ENCODE data around the gene MOCS3. TPM values are rescaled to one million over a fixed set of nuclear protein-coding genes. Genes with fewer than 3 reads are reported as not detected.

Gene MOCS3
- total RNA-seq, 1 experiment from 2014 or later = 13.2 TPM

DNA sequence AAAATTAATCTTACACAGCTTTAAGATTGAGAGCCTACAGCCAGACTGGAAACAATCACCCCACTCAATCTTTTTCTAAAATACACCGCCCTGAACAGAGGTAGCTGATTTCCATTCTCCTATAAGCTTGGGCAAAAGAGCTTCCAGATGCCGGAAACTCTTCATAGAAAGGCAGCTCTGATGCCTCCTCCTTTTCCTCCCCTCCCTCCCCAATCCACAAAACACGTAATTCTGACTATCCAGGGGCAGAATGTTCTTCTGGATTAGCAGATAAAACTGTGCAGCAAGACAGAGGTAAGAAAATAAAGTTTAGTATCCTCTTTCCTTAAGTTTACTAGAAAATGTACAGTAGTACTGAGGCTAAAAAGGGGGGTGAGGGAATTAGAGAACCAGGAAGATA is 43.2 kb upstream of the MOCS3 start:
- H3K27me3 Mint-ChIP-seq (ENCODE audit: insufficient read depth, unreplicated experiment) = no peaks in the 10 kb centered on the region
- peaks cover 80% of the 10 kb centered on the region for H3K4me1 Mint-ChIP-seq (ENCODE audit: low read depth, unreplicated experiment)
- no peak overlapping the region for H3K27ac Mint-ChIP-seq (ENCODE audit: unreplicated experiment)
- TF ChIP-seq, protein P1, sequence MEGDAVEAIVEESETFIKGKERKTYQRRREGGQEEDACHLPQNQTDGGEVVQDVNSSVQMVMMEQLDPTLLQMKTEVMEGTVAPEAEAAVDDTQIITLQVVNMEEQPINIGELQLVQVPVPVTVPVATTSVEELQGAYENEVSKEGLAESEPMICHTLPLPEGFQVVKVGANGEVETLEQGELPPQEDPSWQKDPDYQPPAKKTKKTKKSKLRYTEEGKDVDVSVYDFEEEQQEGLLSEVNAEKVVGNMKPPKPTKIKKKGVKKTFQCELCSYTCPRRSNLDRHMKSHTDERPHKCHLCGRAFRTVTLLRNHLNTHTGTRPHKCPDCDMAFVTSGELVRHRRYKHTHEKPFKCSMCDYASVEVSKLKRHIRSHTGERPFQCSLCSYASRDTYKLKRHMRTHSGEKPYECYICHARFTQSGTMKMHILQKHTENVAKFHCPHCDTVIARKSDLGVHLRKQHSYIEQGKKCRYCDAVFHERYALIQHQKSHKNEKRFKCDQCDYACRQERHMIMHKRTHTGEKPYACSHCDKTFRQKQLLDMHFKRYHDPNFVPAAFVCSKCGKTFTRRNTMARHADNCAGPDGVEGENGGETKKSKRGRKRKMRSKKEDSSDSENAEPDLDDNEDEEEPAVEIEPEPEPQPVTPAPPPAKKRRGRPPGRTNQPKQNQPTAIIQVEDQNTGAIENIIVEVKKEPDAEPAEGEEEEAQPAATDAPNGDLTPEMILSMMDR (IDR thresholded peaks at IDR 0.05; ENCODE audit: insufficient read depth in 1 of 2, low read depth in 1 of 2, low read length in 1 of 2, severe bottlenecking in 1 of 2, unreplicated experiment in 1 of 2) = no peak
- no peak for DNase-seq
- POLR2A ChIA-PET = interaction anchor here (1.1 to 2.0 kb wide), 3 partner anchors 10 to 43 kb away, joined by 4 to 15 read pairs (median 7); partner anchors contain the start of genes ADNP, DPM1 and MOCS3
- H3K36me3 Mint-ChIP-seq (ENCODE audit: insufficient read depth, unreplicated experiment) = peaks cover 85% of the 10 kb centered on the region
- H3K36me3 ChIP-seq (ENCODE audit: control insufficient read depth, insufficient read depth, low read length) = no peaks in the 10 kb centered on the region; the same call in 1 of the 2 replicates
- intact Hi-C loops (cut with micrococcal nuclease; ENCODE audit: unreplicated experiment) = loop anchor here (10.0 kb wide), 1 partner anchor 401 kb away; the partner anchor contains the start of gene PTPN1
- no peak overlapping the region for H3K4me3 Mint-ChIP-seq (ENCODE audit: unreplicated experiment)
- H3K9me3 ChIP-seq = no peaks in the 10 kb centered on the region
- H3K4me1 ChIP-seq = peaks cover 64% of the 10 kb centered on the region
- CTCF ChIA-PET = interaction anchor here (0.5 to 3.1 kb wide), 3 partner anchors 14 to 16 kb away, joined by 4 to 20 read pairs (median 7); partner anchors contain the start of gene ADNP
- no peaks in the 10 kb centered on the region for H3K27me3 ChIP-seq (replicated peaks; ENCODE audit: control insufficient read depth, insufficient read depth, low read length)
- no TSS peak for BruUV-seq (replicated peaks)
- H3K4me3 ChIP-seq (ENCODE audit: low read depth, low read length) = no peak overlapping the region
- H3K9me3 Mint-ChIP-seq (ENCODE audit: unreplicated experiment) = no peaks in the 10 kb centered on the region

DNA sequence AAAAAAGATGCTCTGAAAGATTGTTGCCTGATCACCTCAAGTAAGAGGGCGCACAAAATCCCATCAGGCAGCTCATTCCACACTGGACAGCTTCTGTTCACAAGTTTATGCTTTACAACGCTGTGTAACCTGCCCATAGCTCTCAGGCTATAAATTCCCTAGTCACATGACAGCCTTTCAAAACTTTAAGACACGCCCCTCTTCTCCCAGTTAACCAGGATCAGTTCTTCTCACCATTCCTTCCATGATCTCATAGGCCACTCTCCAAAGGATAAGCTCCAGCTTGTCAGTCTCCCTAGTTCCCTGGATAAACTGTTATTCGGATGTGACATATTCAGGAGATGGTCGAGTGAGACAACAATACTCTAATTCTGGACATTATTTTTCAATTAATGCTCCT is 42.4 kb upstream of the MOCS3 start:
- TF ChIP-seq, protein P1 (IDR thresholded peaks at IDR 0.05; ENCODE audit: insufficient read depth in 1 of 2, low read depth in 1 of 2, low read length in 1 of 2, severe bottlenecking in 1 of 2, unreplicated experiment in 1 of 2) = no peak
- no TSS peak for BruUV-seq (replicated peaks)

DNA sequence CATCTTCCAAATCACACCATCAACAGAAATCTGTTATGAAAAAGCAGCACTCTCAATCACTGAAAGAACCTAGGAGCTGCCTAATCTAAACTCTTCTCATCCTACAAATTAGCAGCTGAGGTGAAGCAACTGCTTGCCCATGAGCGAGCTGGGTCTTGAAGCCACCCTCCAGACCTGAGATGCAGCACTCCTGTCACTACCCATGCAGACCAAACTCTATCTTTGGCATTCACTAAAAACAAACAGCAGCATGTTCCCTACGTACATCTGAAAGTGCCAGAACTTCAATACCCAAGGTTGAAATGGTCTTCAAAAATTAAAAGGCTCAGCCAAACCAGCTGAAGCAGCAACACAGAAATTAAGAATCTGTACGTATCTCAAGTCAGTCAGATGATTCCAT is 41.7 kb upstream of the MOCS3 start:
- TF ChIP-seq, protein P1 (IDR thresholded peaks at IDR 0.05; ENCODE audit: insufficient read depth in 1 of 2, low read depth in 1 of 2, low read length in 1 of 2, severe bottlenecking in 1 of 2, unreplicated experiment in 1 of 2) = no peak
- Mint-ChIP-seq H3K27me3 (ENCODE audit: insufficient read depth, unreplicated experiment) (no peaks in the 10 kb centered on the region), H3K4me3 (ENCODE audit: unreplicated experiment) (no peak overlapping the region), H3K9me3 (ENCODE audit: unreplicated experiment) (no peaks in the 10 kb centered on the region), H3K27ac (ENCODE audit: unreplicated experiment) (peak overlapping the region; percentile 23), H3K36me3 (ENCODE audit: insufficient read depth, unreplicated experiment) (peaks cover 85% of the 10 kb centered on the region), H3K4me1 (ENCODE audit: low read depth, unreplicated experiment) (peaks cover 68% of the 10 kb centered on the region)
- H3K9me3 ChIP-seq = no peaks in the 10 kb centered on the region
- ChIA-PET CTCF (interaction anchor here (1.1 to 3.1 kb wide), 4 partner anchors 12 to 291 kb away, joined by 4 to 20 read pairs (median 7); partner anchors contain the start of gene BCAS4), POLR2A (interaction anchor here (0.5 to 2.0 kb wide), 5 partner anchors 8 to 407 kb away, joined by 3 to 15 read pairs (median 5); partner anchors contain the start of genes ADNP, DPM1, MOCS3 and PTPN1)
- H3K4me3 ChIP-seq (ENCODE audit: low read depth, low read length) = no peak overlapping the region
- peaks cover 51% of the 10 kb centered on the region for H3K4me1 ChIP-seq
- H3K27me3 ChIP-seq (replicated peaks; ENCODE audit: control insufficient read depth, insufficient read depth, low read length) = no peaks in the 10 kb centered on the region
- BruUV-seq (replicated peaks) = no TSS peak
- H3K36me3 ChIP-seq (ENCODE audit: control insufficient read depth, insufficient read depth, low read length) = no peaks in the 10 kb centered on the region; the same call in 1 of the 2 replicates
- DNase-seq = no peak
- intact Hi-C loops (cut with micrococcal nuclease; ENCODE audit: unreplicated experiment) = loop anchor here (1.0 to 10.0 kb wide), 2 partner anchors 12 to 402 kb away; partner anchors contain the start of gene PTPN1

More for the DNA sequence above, 42.4 kb upstream of the MOCS3 start:
- peaks cover 85% of the 10 kb centered on the region for H3K36me3 Mint-ChIP-seq (ENCODE audit: insufficient read depth, unreplicated experiment)
- Histone ChIP-seq H3K4me3 (ENCODE audit: low read depth, low read length) (no peak overlapping the region), H3K9me3 (no peaks in the 10 kb centered on the region), H3K36me3 (ENCODE audit: control insufficient read depth, insufficient read depth, low read length) (no peaks in the 10 kb centered on the region; the same call in 1 of the 2 replicates), H3K27me3 (replicated peaks; ENCODE audit: control insufficient read depth, insufficient read depth, low read length) (no peaks in the 10 kb centered on the region), H3K4me1 (peaks cover 58% of the 10 kb centered on the region)
- intact Hi-C loops (cut with micrococcal nuclease; ENCODE audit: unreplicated experiment) = loop anchor here (1.0 to 10.0 kb wide), 2 partner anchors 13 to 401 kb away; partner anchors contain the start of gene PTPN1
- DNase-seq = peak; percentile 75 to 81
- H3K4me1 Mint-ChIP-seq (ENCODE audit: low read depth, unreplicated experiment) = peaks cover 75% of the 10 kb centered on the region
- H3K27me3 Mint-ChIP-seq (ENCODE audit: insufficient read depth, unreplicated experiment) = no peaks in the 10 kb centered on the region
- H3K4me3 Mint-ChIP-seq (ENCODE audit: unreplicated experiment) = no peak overlapping the region
- no peak overlapping the region for H3K27ac Mint-ChIP-seq (ENCODE audit: unreplicated experiment)
- ChIA-PET POLR2A (interaction anchor here (0.6 to 2.0 kb wide), 6 partner anchors 8 to 125 kb away, joined by 3 to 15 read pairs (median 4); partner anchors contain the start of genes ADNP, DPM1 and MOCS3), CTCF (interaction anchor here (0.7 to 3.1 kb wide), 7 partner anchors 13 to 290 kb away, joined by 3 to 20 read pairs (median 4); partner anchors contain the start of gene BCAS4)
- H3K9me3 Mint-ChIP-seq (ENCODE audit: unreplicated experiment) = no peaks in the 10 kb centered on the region

Measured in Caco-2 (cell line).